ENCODE results near the gene RNF114.

DNA sequence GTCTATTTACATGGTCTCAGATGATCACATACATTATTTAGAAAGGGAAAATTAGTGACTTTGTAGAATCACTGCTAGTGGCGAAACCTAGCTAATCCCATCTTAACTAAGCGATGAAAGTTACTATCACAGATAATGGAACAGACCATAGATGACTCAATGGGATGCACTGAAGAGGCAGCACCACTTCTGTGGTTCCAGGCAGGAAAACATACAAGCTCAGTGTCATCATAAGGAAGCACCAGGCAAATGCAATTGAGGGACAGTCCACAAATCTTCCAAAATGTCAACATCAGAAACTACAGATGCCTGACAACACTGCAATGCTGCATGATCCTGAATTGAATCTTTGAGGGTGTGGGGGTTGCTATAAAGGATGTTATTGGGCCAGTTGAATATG lies 30.7 kb downstream of the RNF114 start:
- TF ChIP-seq SIN3A (IDR thresholded peaks at IDR 0.05; ENCODE audit: borderline replicate concordance, insufficient read depth, low read length) (no peak), POLR2AphosphoS5 (IDR thresholded peaks at IDR 0.05; ENCODE audit: low read depth, low read length) (no peak), REST (IDR thresholded peaks at IDR 0.05; ENCODE audit: insufficient read depth in 1 of 2, low read depth in 2 of 2, low read length in 2 of 2) (no peak), TAF1 (IDR thresholded peaks at IDR 0.05; ENCODE audit: borderline replicate concordance, insufficient read depth, low read length) (no peak), FOXP2 (optimal IDR thresholded peaks at IDR 0.05; ENCODE audit: borderline replicate concordance, extremely low read depth, extremely low read length, insufficient read depth) (no peak)
